Measurements from ENCODE around the gene ASB4.

GRCh38 chr7:95578299-95578855 lies 92.6 kb downstream of the ASB4 start:
- TF ChIP-seq, protein P1, sequence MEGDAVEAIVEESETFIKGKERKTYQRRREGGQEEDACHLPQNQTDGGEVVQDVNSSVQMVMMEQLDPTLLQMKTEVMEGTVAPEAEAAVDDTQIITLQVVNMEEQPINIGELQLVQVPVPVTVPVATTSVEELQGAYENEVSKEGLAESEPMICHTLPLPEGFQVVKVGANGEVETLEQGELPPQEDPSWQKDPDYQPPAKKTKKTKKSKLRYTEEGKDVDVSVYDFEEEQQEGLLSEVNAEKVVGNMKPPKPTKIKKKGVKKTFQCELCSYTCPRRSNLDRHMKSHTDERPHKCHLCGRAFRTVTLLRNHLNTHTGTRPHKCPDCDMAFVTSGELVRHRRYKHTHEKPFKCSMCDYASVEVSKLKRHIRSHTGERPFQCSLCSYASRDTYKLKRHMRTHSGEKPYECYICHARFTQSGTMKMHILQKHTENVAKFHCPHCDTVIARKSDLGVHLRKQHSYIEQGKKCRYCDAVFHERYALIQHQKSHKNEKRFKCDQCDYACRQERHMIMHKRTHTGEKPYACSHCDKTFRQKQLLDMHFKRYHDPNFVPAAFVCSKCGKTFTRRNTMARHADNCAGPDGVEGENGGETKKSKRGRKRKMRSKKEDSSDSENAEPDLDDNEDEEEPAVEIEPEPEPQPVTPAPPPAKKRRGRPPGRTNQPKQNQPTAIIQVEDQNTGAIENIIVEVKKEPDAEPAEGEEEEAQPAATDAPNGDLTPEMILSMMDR (IDR thresholded peaks at IDR 0.05): no peak
- TF ChIP-seq POLR2A (IDR thresholded peaks at IDR 0.05): no peak

Data from adrenal gland (tissue), 5 donors.